ENCODE data around the gene ETV4.
"Not testable (repeated sequence)": the region's sequence is repeated elsewhere in the genome, so short reads cannot be mapped to it uniquely, and the experiment has no call there.

Gene ETV4

DNA sequence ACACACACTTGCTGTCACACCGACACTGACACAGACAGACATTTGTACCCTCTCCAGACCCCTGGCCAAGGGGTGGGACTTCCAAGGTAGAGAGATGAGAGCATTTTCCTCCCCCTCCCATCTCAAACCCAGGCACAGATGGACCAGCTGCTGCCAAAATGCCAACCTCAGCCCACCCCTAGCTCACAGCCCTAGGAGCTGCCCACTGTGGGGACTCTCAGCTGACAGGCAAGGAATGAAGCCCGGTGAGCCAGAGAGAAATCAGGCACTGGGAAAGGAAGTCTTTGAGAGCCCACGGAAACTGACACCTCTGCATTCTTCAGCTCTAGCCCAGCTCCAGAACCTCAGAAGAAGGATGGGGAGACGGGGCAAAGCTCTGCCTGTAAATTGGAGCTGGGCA lies 2.8 kb downstream of the ETV4 start:
- DNase-seq: no peak

DNA sequence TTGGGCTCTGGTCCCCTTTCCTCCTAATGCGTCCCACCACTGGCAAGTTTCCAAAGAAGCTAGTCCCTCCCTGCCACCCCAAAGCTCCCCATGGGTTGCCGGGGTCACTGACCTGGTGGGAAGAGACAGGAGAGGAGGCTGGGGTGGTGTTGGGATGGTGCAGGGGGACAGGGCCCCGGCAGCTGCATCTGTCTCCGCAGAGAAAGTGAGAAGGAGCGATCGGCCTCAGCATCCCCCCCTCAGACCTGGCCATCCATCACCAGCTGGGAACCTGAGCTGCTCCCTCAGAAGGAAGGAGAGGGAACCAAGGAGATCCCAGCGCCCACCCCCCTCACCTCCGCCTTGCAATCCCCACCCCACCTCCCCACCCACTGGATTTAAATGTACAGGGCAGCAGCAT lies 3.3 kb downstream of the ETV4 start:
- DNase-seq: no peak

DNA sequence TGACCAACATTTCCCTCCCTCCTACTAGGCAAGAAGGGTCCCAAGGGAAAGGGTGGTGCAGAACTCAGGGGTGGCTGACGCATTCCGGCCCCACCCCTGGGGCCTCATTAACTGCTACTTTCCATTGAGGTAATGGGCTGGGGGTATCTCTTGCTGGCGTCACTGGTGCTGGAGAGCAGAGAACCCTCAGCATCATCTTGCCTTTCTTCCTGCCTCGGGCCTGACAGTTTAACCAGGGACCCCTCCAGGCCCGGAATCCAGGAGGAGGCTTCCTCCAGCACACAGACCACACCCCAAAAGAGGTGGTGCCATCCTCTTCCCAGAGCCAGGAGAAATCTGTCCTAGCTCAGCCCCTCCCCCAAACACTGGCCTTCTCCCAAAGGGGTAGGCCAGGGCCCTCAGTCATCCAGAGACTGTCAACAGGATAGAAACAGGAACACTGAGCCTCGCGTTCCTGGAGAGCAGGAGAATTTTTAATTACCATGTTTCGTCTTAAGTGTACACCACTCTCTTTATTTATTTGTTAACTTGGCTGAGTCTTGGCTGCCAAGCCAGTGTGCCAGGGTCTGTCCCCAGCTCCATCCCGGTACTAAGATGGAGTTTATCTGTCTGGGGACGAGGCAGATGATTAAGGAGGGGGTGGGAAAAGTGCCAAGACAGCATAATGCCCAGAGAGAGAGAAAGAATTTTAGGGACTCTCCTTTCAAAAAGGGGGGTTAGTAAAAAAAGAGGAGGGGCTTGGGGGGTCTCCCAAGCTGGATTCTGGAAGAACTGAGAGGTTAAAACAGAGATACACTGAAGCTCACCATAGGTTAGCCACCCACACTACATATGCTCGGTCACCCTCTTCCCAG lies 5.1 kb downstream of the ETV4 start:
- no peak for DNase-seq

DNA sequence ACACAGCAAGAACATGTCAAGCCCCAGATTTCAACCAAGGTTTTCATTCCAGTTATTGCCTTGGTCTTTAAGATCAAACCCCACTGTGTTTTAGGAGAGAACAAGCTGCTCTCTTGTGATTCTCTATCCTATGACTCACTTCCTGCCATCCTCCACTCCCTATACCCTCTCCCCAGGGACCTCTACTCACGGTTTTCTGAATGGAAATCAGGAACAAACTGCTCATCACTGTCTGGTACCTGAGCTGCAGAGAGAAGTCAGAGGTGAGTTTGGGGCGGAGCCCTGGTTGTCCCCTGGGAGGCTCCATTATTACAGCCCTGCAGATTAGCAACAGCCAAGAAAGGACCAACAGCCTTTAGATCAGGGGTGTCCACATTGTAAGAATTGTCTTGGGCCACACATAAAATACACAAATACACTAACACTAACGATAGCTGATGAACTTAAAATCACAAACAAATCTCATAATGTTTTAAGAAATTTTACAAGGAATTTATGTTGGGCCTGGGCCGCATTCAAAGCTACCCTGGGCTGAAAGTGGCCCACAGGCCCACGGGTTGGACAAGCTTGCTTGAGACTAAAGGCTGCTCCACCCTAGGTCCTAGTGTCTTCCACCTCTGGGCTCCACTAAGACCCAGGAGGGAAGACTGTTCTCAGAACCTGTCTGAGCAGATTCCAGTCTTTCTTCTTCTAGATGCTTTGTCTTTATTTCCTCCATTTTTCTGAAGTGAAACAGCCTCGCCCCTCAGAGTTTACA lies 9.7 kb downstream of the ETV4 start:
- no peak for DNase-seq

DNA sequence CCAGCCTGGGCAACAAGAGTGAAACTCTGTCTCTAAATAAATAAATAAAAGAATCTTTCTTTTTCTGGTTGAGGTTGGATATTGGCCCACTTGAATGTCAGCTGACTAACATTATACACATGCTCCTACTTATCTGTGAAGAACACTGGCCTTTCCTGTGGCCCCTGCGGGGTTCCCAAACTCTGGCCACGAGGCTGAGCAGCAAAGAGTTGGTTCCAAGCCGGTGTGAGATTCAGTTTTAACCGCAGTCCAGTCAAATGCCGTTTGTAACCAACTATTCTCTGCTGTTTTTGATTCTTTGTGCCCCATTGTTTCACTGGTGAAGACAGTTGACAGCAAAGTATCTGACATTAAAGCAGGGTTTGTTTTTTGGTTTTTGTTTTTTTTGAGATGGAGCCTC lies 11.2 kb downstream of the ETV4 start:
- no peak for DNase-seq

DNA sequence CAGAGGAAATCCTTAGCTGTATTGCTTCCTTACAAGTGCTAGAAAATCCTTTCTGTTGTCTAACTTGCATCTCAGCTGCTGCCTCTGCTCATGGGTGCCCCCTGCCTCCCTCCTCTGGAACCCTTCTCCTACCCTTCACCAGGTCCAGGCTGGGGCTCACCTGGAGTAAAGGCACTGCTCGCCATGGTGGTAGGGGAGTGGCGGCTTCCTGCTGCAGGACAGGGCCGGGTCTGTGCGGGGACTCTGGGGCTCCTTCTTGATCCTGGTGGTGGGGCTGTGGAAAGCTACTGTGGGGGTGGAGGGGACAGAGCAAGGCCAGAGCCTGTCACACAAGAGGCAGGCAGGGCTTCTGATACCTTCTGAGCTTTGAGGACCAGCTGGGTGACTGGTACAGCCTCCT lies 12.4 kb downstream of the ETV4 start:
- DNase-seq: no peak

DNA sequence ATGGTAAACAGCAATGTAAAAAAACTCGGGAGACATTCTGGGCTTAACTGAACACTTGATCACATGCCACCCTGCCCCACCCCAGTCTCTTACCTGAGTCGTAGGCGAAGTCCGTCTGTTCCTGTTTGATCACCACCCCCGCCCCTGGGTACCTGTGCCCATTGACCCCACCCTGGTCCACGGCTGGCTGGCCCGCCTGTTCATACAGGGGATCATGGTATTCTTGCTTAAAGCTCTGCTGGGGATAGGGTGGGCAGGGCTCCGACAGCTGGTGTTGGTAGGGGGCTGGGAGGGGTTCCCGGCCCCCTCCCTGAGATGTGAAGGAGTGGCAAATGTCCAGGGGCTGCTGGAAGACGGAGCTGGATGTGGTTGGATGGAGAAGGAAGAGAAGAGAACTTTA lies 13.6 kb downstream of the ETV4 start:
- no peak for DNase-seq

DNA sequence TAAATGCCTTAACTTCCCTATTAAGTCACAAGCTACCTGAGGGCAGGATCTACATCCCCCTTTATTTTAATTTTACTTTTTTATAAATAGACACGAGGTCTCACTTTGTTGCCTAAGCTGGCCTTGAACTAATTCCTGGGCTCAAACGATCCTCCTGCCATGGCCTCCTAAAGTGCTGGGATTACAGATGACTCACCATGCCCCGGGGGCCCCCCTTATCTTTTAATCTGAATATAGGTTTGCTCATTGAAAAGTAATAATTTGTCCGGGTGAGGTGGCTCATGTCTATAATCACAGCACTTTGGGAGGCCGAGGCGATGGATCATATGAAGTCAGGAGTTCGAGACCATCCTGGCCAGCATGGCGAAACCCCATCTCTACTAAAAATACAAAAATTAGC lies 14.2 kb downstream of the ETV4 start:
- no peak for DNase-seq

DNA sequence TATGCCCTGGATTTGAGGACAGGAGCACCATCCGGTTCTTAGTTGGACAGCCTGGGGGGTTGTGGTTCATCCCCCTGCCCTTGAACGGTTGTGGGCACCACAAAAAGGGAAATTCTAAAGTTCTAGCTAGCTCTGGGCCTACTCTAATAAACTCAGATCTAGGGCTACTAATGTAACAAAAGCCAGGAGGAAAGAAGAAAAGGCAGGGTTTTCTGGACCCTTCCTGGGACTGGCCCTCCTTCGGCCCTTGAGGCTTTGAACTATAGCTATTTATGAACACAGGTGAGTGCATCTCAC lies 15.1 kb downstream of the ETV4 start:
- no peak for DNase-seq

DNA sequence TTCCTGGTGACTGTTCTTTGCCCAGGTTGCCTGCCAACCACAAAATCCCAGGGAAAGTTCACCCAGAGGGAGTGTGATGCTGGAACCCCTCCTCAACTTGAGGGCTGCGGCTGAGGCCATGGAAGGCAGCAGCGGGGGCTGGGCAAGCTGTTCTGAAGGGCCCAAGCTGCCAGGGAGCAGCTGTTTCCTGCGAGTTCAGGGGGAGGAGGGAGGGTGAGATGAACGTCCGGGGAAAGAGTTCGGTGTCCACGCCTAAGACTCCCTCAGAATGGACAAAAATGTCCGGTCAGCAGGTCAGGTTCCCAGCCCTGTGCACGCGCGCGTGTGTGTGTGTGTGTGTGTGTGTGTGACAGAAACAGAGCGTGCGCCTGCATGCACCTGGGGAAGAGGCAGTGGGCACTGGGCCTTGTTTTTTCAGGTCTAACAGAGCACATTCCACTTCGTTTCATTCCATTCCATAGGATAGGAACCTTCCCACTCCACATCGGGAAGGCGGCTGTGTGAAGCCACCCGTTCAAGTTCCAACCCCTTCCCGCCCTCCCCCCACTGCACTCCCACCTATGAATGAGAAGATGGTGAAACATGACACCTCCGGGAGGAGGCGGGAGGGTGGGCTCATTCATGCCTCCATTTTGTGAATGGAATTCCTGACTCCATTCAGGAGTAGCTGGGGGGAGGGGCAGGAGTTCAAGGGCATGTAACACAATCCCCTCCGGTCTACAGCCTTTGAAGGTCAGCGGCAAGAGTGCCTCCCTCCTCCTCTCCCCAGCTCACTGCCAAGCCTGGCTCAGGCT lies 15.7 kb downstream of the ETV4 start:
- DNase-seq: peak; percentile 44

DNA sequence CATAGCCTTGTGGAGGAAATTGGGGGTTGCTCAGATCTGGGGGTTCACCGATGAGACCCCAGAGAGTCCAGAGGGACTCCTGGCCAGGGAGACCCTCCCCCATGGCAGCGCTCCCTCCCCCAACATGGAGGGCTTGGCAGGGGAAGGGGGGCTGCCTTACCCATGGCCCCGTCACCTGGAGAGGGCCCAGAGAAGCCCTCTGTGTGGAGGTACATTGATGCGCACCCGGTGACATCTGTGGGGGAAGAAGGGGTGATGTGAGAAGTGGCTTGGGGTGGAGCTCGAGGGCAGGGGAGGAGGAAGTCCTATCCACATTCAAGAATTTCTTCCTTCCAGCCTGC lies 16.2 kb downstream of the ETV4 start:
- DNase-seq: no peak

DNA sequence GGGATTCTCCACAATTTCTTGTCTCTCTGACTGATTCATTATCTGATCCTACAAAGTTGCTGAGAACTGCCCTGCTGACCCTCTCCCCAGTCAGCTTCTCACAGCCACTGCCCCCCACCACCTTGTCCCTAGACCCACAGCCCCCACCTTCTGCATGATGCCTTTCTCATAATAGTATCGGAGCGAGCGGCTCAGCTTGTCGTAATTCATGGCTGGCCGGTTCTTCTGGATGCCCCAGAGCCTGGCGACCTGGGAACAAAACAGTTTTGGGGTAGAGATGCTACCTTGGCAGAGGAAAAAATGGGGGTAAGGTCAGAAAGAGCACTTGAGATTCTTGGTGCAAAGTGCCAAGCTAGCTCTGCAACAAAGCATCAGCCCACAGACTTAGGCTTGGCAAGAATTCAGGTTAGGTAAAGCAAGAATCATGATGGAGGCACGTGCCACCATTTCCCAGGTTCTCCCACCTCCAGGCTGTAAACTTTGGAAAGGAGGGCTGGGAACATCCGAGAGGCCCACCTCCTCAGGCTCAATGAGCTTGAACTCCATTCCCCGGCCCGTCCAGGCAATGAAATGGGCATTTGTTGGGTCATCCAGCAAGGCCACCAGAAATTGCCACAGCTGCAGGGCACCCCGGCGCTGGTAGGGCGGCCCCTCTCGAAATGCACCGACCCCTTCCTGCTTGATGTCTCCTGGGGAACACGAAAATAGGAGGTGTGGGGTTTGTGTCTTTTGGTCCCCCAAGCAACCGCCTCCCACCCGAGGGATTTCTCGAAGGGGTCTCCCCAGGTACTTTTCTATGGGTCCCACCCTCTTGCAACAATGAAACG lies 16.9 kb downstream of the ETV4 start:
- DNase-seq: no peak

DNA sequence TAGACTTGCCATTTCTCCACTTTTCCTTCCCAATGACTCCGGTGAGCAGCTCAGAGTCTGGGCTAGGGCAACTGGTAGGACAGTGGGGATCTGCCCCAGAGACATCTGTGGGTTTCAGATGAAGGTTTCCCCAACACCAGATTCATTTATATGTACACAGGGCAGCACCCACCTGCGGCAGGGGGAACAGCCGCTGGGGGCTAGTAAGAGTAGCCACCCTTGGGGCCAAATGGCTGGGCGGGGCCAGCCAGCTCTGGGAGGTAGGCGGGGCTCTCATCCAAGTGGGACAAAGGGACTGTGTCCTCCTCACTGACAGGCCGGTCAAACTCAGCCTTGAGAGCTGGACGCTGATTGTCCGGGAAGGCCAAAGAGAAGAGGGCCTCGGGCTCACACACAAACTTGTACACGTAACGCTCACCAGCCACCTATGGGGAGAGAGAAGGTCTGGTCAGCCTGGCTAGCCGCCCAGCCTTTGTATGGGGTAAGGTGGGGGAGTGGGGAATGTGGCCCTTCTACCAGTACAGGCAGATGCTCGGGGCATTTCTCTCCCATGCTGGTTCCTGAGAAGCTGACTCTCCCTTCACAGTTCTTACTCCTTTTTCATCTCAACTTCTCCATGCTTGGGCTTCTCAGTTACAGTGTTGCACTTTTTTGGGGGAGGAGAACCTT lies 17.7 kb downstream of the ETV4 start:
- no peak for DNase-seq

DNA sequence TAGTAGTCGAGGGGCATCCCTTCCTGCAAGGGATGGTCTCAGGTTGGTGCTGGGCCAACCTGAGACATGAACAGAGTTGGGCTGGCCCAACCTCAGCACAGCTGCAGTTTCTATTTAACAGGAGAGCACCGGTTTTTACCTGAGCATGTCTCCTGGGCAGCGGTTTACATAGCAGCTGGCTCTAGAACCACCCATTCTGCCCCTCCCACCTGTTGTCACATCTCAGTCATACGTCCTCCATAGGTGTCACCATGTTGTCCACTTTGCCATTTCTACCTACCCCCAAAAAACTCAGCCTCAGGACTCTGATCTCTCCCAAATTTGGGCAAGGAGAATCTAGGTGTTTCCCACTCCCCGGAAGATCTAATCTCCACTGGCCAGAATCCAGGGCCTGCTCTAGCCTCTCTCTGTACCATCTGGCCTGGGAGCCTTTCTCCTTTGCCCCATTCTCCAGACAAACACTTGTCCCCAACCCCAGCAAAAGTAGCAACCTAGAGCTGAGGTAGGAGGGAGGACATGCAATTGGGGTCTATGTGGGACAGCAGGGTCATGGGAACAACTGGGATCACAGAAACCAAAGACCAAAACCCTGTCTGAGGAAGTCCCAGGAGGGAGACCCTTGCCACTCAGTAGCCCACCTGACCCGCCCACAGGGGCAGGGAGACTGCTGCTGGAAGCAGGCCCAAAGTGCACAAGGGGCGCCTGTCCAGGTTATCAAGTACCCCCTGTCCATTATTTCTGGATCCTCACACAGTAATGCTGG lies 19.1 kb downstream of the ETV4 start:
- DNase-seq: no peak

DNA sequence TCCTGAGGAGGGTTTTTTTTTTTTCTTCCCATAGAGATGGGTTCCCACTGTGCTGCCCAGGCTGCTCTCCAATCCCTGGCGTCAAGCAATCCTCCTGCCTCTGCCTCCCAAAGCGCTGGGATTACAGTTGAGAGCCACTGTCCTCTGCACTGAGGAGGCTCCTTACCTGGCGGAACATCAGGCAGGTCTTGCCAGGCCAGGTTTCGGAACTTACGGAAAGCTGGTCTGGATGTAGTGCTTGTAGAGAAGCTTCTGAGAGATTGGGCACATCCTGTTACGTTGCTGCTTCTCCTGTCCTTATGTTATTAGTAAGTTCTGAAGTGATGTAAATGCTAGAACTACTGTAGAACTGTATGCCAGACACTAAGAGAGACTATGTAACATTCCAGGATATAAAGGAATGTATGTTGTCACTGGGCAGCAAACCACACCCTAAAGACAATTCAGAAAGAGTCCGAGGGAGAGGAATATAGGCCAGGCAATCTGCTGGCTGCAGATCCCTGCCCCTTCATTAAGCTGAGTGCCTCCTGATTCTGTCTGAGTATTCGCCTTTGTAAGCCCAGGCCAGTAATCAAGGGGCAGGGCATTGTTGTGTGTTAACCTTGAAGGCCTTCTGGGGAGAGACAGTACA lies 21.1 kb downstream of the ETV4 start:
- no peak for DNase-seq

DNA sequence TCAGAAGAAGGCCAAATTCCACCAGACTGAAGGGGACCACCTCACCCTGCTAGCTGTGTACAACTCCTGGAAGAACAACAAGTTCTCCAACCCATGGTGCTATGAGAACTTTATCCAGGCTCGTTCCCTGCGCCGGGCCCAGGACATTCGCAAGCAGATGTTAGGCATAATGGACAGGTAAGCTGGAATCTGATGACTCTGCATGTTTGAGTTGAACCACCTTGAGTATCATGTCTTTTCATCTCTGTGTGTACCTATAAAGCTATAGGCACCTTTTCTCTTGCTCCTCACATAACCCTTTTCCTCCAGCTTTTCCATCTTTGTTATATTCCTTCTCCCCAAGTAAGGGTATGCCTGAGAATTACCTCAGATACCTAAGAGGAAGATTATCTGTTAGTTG lies 24.8 kb downstream of the ETV4 start:
- DNase-seq: no peak

DNA sequence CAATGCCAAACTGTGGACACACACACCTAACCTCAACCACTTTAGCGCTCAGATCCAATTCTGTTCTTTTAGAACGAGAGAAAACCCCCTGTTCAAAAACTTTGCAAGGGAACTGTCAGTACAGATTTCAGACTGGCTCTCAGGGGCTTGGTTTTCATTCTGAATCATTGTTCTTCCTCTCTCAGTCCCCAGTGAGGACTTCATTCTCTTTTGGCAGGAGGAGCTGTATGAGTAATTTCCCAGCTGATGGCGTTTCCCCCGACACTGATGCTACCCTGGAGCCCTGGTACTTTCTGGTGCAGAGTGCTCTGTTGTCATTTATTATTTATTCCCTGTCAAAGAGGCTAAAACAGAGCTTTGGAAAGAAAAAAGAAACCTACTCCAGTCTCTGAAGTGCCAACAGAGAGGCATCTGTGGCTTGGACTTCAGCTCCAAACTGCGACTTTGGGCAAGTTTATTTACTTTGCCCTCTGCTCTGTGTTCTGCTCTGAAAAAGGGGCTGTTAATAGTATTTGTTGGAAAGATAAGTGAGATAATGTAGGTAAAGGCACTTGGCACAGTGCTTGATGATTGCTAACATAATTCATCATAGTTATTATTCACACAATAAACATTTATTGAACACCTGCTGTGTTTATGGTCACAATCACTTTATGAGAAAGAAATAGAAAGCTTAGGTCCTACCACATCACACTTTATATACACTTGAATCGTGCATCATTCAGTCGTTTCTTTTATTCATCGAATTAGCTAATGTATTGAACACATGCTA lies 28.3 kb downstream of the ETV4 start:
- no peak for DNase-seq

DNA sequence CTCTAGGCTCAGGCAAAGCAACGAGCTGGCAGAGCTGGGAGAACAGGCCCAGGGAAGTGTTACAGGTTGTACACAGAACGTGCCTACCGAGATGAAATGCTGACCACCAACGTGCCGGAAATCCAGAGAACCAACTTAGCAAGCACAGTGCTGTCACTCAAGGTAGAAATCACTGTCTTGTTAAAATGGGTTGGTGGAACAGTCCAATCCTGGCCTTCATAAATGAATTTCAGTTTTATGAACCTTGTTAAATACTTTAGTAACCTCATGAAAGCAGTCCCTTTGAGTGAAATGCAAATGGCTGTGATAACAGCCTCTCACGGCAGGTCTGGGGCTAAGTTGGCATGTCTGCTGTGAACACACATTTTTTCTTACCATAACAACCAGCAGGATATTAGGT lies 29.0 kb downstream of the ETV4 start:
- DNase-seq: no peak

DNA sequence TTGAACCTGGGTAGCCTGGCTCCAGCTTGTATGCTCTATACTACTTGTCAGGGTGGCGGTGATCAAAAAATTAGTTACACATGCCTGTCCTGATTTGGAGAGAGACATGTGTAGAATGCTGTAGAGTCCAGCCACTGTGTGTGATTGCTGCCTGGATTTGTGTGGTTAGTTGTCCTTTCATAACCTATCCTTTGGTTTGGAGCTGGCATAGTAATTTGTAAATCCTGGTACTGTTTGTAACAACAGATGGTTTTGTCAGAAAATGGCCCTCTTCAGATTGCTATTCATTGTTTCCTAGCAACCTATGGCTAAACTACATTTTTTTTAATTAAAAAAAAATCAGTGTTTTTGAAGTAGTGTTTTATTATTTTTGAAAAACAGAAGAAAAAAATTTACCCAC lies 30.5 kb downstream of the ETV4 start:
- peak; percentile 8 for DNase-seq

DNA sequence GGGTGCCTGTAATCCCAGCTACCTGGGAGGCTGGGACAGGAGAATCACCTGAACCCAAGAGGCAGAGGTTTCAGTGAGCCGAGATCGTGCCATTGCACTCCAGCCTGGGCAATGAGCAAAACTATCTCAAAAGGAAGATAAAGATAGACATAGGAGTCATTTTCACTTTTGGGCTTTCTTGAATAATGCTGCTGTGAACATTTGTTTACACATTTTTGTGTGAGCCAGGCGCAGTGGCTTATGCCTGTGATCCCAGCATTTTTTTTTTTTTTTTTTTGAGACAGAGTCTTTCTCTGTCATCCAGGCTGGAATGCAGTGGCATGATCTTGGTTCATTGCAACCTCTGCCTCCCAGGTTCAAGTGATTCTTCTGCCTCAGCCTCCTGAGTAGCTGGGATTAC lies 34.9 kb downstream of the ETV4 start:
- not testable (repeated sequence) for DNase-seq

Data from NCI-H524 treated with DMSO at 0.1 percent for 48 hours (cell line).